DMS79 (cell line): ENCODE measurements around the gene FOXD3.

Source experiments
- DNase-seq: peaks from one replicate; lab custom pipeline; 2025; lab: John Stamatoyannopoulos, UW

The FOXD3 gene

DNA sequence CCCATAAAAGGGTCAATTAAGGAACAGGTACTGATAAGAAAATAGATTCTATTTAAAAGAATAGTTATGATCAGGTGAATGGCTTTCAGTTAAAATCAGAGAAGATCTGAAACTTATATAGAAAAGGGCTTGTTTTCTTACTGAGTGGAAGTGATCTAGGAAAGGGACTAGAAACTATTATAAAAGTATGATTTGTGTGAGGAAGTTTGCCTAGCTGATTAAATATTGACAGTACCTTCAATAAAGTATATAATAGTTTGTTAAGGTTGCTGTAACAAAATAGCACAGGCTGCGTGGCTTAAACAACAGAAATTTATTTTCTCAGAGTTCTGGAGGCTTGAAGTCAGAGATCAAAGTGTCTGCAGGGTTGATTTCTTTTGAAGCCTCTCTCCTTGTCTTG is 39.7 kb downstream of the FOXD3 start:
- DNase-seq: no peak

GRCh38 chr1:63362578-63362977 is 40.2 kb downstream of the FOXD3 start:
- no peak for DNase-seq

- DNase-seq: no peak
These were observed 40.6 kb downstream of the FOXD3 start for GRCh38 chr1:63363014-63363413.

- DNase-seq: no peak
These were observed 44.5 kb downstream of the FOXD3 start for GRCh38 chr1:63366908-63367214.

GRCh38 chr1:63367215-63368103 is 45.1 kb downstream of the FOXD3 start, which contains the start of gene ALG6:
Gene ALG6, plus strand, starts transcription at chr1:63367627. Its CDS starts 3,351 bp downstream, at chr1:63370978.
- peak; percentile 93 for DNase-seq

DNA sequence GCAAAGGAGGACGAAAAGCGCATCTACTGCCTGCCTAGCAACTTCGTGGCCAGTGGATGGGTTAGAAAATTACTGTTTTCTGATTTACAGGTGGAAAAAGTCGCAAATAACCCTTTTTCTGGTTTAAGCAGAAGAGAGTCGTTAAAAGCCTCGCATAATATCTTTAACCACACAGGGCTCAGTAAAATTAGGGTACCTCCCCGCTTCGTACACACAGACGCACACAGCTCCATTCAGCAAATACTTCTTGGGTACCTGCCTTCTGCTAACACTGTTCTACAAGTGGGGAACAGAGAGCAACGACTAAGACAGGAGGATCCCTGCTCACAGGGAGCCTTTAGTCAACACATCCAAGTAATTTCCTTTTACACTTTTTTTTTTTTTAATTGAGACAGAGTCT is 45.8 kb downstream of the FOXD3 start:
- DNase-seq: no peak
